Measurements from ENCODE around the gene DDX51. TPM values are rescaled to one million over a fixed set of nuclear protein-coding genes. Genes with fewer than 3 reads are reported as not detected.
A peak's percentile ranks its signal among the peaks of the same experiment; 100 is the strongest.
"Not testable (repeated sequence)": the region's sequence is repeated elsewhere in the genome, so short reads cannot be mapped to it uniquely, and the experiment has no call there.

Gene DDX51
- total and polyA plus RNA-seq, 5 donors from 2014 or later = 4.8 to 41.2 (median 6.8) TPM

DNA sequence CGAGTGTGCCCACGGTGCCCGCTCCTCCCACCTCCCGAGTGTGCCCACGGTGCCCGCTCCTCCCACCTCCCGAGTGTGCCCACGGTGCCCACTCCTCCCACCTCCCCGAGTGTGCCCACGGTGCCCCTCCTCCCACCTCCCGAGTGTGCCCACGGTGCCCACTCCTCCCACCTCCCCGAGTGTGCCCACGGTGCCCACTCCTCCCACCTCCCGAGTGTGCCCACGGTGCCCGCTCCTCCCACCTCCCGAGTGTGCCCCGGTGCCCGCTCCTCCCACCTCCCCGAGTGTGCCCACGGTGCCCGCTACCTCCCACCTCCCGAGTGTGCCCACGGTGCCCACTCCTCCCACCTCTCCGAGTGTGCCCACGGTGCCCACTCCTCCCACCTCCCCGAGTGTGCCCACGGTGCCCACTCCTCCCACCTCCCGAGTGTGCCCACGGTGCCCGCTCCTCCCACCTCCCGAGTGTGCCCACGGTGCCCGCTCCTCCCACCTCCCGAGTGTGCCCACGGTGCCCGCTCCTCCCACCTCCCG is 9.4 kb downstream of the DDX51 start:
- not testable (repeated sequence) for H3K4me3 Mint-ChIP-seq; H3K27me3 Mint-ChIP-seq; H3K27ac Mint-ChIP-seq; H3K4me3 ChIP-seq (ENCODE audit: low read depth, low read length); H3K27ac ChIP-seq (ENCODE audit: insufficient read depth, low read length, poor library complexity, severe bottlenecking); H3K4me1 ChIP-seq (ENCODE audit: control insufficient read depth, insufficient read depth, low read length, poor library complexity, severe bottlenecking); H3K9me3 ChIP-seq (ENCODE audit: control insufficient read depth in 2 of 2, low read length in 2 of 2); H3K36me3 Mint-ChIP-seq; H3K4me1 Mint-ChIP-seq; DNase-seq; H3K9me3 Mint-ChIP-seq; H3K27me3 ChIP-seq (ENCODE audit: control insufficient read depth, insufficient read depth, low read length); ATAC-seq (ENCODE audit: low read depth in 2 of 2)
- H3K36me3 ChIP-seq (ENCODE audit: control insufficient read depth, insufficient read depth, low read length) = peaks cover 13% of the 10 kb centered on the region

- Histone ChIP-seq H3K36me3 (ENCODE audit: control insufficient read depth, insufficient read depth, low read length) (peaks cover 7% of the 10 kb centered on the region), H3K4me3 (ENCODE audit: low read depth, low read length) (no peak overlapping the region), H3K27me3 (ENCODE audit: control insufficient read depth, insufficient read depth, low read length) (no peaks in the 10 kb centered on the region), H3K27ac (ENCODE audit: insufficient read depth, low read length, poor library complexity, severe bottlenecking) (no peak overlapping the region), H3K4me1 (ENCODE audit: control insufficient read depth, insufficient read depth, low read length, poor library complexity, severe bottlenecking) (no peaks in the 10 kb centered on the region), H3K9me3 (ENCODE audit: control insufficient read depth in 2 of 2, low read length in 2 of 2) (no peaks in the 10 kb centered on the region)
- Mint-ChIP-seq H3K36me3 (peaks cover 8% of the 10 kb centered on the region), H3K27me3 (no peaks in the 10 kb centered on the region), H3K9me3 (no peaks in the 10 kb centered on the region), H3K27ac (no peak overlapping the region), H3K4me3 (no peak overlapping the region), H3K4me1 (no peaks in the 10 kb centered on the region)
- ATAC-seq (ENCODE audit: low read depth in 2 of 2) (no peak), DNase-seq (no peak)
Measured at GRCh38 chr12:132133952-132134652, 10.0 kb downstream of the DDX51 start.

GRCh38 chr12:132132609-132133430 is 11.3 kb downstream of the DDX51 start:
- H3K4me3 Mint-ChIP-seq = no peak overlapping the region
- no peaks in the 10 kb centered on the region for H3K27me3 ChIP-seq (ENCODE audit: control insufficient read depth, insufficient read depth, low read length)
- H3K9me3 Mint-ChIP-seq = peaks cover 0 to 7% (median 0%) of the 10 kb centered on the region in 7 donors
- H3K27ac Mint-ChIP-seq = no peak overlapping the region
- H3K27me3 Mint-ChIP-seq = no peaks in the 10 kb centered on the region
- ATAC-seq (ENCODE audit: low read depth in 2 of 2) (no peak), DNase-seq (no peak)
- peaks cover 18% of the 10 kb centered on the region for H3K36me3 Mint-ChIP-seq
- no peaks in the 10 kb centered on the region for H3K4me1 Mint-ChIP-seq
- H3K36me3 ChIP-seq (ENCODE audit: control insufficient read depth, insufficient read depth, low read length) = peaks cover 3% of the 10 kb centered on the region
- no peak overlapping the region for H3K27ac ChIP-seq (ENCODE audit: insufficient read depth, low read length, poor library complexity, severe bottlenecking)
- no peaks in the 10 kb centered on the region for H3K4me1 ChIP-seq (ENCODE audit: control insufficient read depth, insufficient read depth, low read length, poor library complexity, severe bottlenecking)
- H3K4me3 ChIP-seq (ENCODE audit: low read depth, low read length) = no peak overlapping the region
- no peaks in the 10 kb centered on the region for H3K9me3 ChIP-seq (ENCODE audit: control insufficient read depth in 2 of 2, low read length in 2 of 2)

DNA sequence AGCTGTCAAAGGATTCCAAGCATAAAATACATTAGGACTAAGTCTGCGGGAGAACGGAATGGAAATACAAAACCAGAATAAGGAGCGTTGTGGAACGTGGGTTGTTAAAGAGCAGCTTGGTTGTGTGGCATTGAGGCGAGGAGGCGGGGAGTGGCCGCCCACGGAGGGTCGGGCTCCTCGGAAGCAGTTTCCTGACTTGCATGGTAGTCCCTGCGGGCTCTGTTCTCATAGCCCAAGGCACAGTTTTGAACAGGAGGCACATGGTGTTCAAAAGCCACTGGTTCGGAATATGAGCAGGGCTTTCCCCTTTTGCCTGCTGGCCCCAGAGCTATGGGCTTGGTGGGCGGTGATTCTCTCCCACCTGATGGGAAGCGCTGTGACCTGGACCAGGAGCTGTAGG is 12.2 kb downstream of the DDX51 start:
- H3K4me3 ChIP-seq (ENCODE audit: low read depth, low read length) = no peak overlapping the region
- Mint-ChIP-seq H3K4me1 (no peaks in the 10 kb centered on the region), H3K27ac (no peak overlapping the region), H3K9me3 (peaks cover 0 to 8% (median 0%) of the 10 kb centered on the region in 7 donors), H3K4me3 (peak overlapping the region in 1 of 4 donors; percentile 5), H3K36me3 (peaks cover 23% of the 10 kb centered on the region), H3K27me3 (no peaks in the 10 kb centered on the region)
- H3K36me3 ChIP-seq (ENCODE audit: control insufficient read depth, insufficient read depth, low read length) = peaks cover 11% of the 10 kb centered on the region
- DNase-seq (no peak), ATAC-seq (ENCODE audit: low read depth in 2 of 2) (no peak)
- no peaks in the 10 kb centered on the region for H3K27me3 ChIP-seq (ENCODE audit: control insufficient read depth, insufficient read depth, low read length)
- H3K4me1 ChIP-seq (ENCODE audit: control insufficient read depth, insufficient read depth, low read length, poor library complexity, severe bottlenecking) = no peaks in the 10 kb centered on the region
- H3K9me3 ChIP-seq (ENCODE audit: control insufficient read depth in 2 of 2, low read length in 2 of 2) = no peaks in the 10 kb centered on the region
- H3K27ac ChIP-seq (ENCODE audit: insufficient read depth, low read length, poor library complexity, severe bottlenecking) = no peak overlapping the region

- Histone ChIP-seq H3K9me3 (ENCODE audit: control insufficient read depth in 2 of 2, low read length in 2 of 2) (no peaks in the 10 kb centered on the region), H3K4me1 (ENCODE audit: control insufficient read depth, insufficient read depth, low read length, poor library complexity, severe bottlenecking) (no peaks in the 10 kb centered on the region), H3K4me3 (ENCODE audit: low read depth, low read length) (no peak overlapping the region), H3K27ac (ENCODE audit: insufficient read depth, low read length, poor library complexity, severe bottlenecking) (no peak overlapping the region), H3K36me3 (ENCODE audit: control insufficient read depth, insufficient read depth, low read length) (peaks cover 17% of the 10 kb centered on the region), H3K27me3 (ENCODE audit: control insufficient read depth, insufficient read depth, low read length) (no peaks in the 10 kb centered on the region)
- DNase-seq (no peak), ATAC-seq (ENCODE audit: low read depth in 2 of 2) (no peak)
- H3K4me1 Mint-ChIP-seq = no peaks in the 10 kb centered on the region
- H3K27me3 Mint-ChIP-seq = no peaks in the 10 kb centered on the region
- peaks cover 0 to 8% (median 0%) of the 10 kb centered on the region in 7 donors for H3K9me3 Mint-ChIP-seq
- H3K27ac Mint-ChIP-seq = peak overlapping the region in 1 of 3 donors; percentile 86
- H3K36me3 Mint-ChIP-seq = peaks cover 26% of the 10 kb centered on the region
- no peak overlapping the region for H3K4me3 Mint-ChIP-seq
Measured at GRCh38 chr12:132131229-132131628, 12.9 kb downstream of the DDX51 start.

GRCh38 chr12:132130690-132131089 is 13.4 kb downstream of the DDX51 start:
- Histone ChIP-seq H3K27me3 (ENCODE audit: control insufficient read depth, insufficient read depth, low read length) (no peaks in the 10 kb centered on the region), H3K4me3 (ENCODE audit: low read depth, low read length) (no peak overlapping the region), H3K27ac (ENCODE audit: insufficient read depth, low read length, poor library complexity, severe bottlenecking) (no peak overlapping the region), H3K36me3 (ENCODE audit: control insufficient read depth, insufficient read depth, low read length) (peaks cover 23% of the 10 kb centered on the region), H3K4me1 (ENCODE audit: control insufficient read depth, insufficient read depth, low read length, poor library complexity, severe bottlenecking) (no peaks in the 10 kb centered on the region), H3K9me3 (ENCODE audit: control insufficient read depth in 2 of 2, low read length in 2 of 2) (no peaks in the 10 kb centered on the region)
- Mint-ChIP-seq H3K4me3 (no peak overlapping the region), H3K36me3 (peaks cover 32% of the 10 kb centered on the region), H3K27me3 (no peaks in the 10 kb centered on the region), H3K9me3 (peaks cover 0 to 8% (median 0%) of the 10 kb centered on the region in 7 donors), H3K4me1 (no peaks in the 10 kb centered on the region), H3K27ac (no peak overlapping the region)
- ATAC-seq (ENCODE audit: low read depth in 2 of 2) (no peak), DNase-seq (no peak)

GRCh38 chr12:132129007-132129406 is 15.1 kb downstream of the DDX51 start:
- H3K27ac Mint-ChIP-seq = no peak overlapping the region
- H3K9me3 Mint-ChIP-seq = peaks cover 0 to 8% (median 0%) of the 10 kb centered on the region in 7 donors
- no peak overlapping the region for H3K4me3 Mint-ChIP-seq
- DNase-seq (no peak), ATAC-seq (ENCODE audit: low read depth in 2 of 2) (no peak)
- Histone ChIP-seq H3K36me3 (ENCODE audit: control insufficient read depth, insufficient read depth, low read length) (peaks cover 28% of the 10 kb centered on the region), H3K4me1 (ENCODE audit: control insufficient read depth, insufficient read depth, low read length, poor library complexity, severe bottlenecking) (no peaks in the 10 kb centered on the region), H3K9me3 (ENCODE audit: control insufficient read depth in 2 of 2, low read length in 2 of 2) (no peaks in the 10 kb centered on the region), H3K4me3 (ENCODE audit: low read depth, low read length) (no peak overlapping the region), H3K27me3 (ENCODE audit: control insufficient read depth, insufficient read depth, low read length) (no peaks in the 10 kb centered on the region), H3K27ac (ENCODE audit: insufficient read depth, low read length, poor library complexity, severe bottlenecking) (no peak overlapping the region)
- peaks cover 44% of the 10 kb centered on the region for H3K36me3 Mint-ChIP-seq
- no peaks in the 10 kb centered on the region for H3K27me3 Mint-ChIP-seq
- no peaks in the 10 kb centered on the region for H3K4me1 Mint-ChIP-seq
